H1 (cell line): Measurements from ENCODE around the gene SHISA9. TPM values are rescaled to one million over a fixed set of nuclear protein-coding genes. Genes with fewer than 3 reads are reported as not detected.

Source experiments
- CTCF ChIA-PET: fragments of 300-600 bp; sonication (Branson Sonifier 250); formaldehyde crosslinking; loops from one replicate; lab custom pipeline; 2021; ENCODE audit not compliant: partially characterized antibody; lab: Charles Lee
- POLR2A ChIA-PET: fragments of 300-600 bp; sonication (Branson Sonifier 250); formaldehyde crosslinking; loops from one replicate; lab custom pipeline; 2021; ENCODE audit warnings: inconsistent platforms; ENCODE audit not compliant: partially characterized antibody; lab: Charles Lee
- DNase-seq, 2 experiments: peaks; one replicate each; pipeline versions ENCODE4 v3.0.0 to v3.0.0-alpha.2; 2010 to 2022; ENCODE audit warnings: low spot score in 2 of 2, low read depth in 1 of 2, mixed read lengths in 1 of 2
- FAIRE-seq: peaks from 2 replicates; lab custom pipeline; 2011; peaks lifted over from hg19 to GRCh38; lab: Jason Lieb, UNC
- H2AFZ ChIP-seq: 2 replicates; pipeline ENCODE4 v1.8.1; 2012; ENCODE audit warnings: low read length, inconsistent platforms
- H2AK5ac ChIP-seq: 2 replicates; pipeline ENCODE4 v1.6.1; 2013; ENCODE audit warnings: low read depth, low read length
- H2BK120ac ChIP-seq: replicated peaks from 2 replicates; pipeline ENCODE3; 2013; ENCODE audit warnings: low read depth, low read length, inconsistent platforms
- H2BK12ac ChIP-seq: 2 replicates; pipeline ENCODE4 v1.6.1; 2013; ENCODE audit warnings: low read depth, low read length
- H2BK15ac ChIP-seq: 2 replicates; pipeline ENCODE4 v1.6.1; 2013; ENCODE audit warnings: low read length
- H2BK20ac ChIP-seq: 2 replicates; pipeline ENCODE4 v1.6.1; 2013; ENCODE audit warnings: low read length
- H2BK5ac ChIP-seq: 2 replicates; pipeline ENCODE4 v1.6.1; 2013; ENCODE audit warnings: low read depth, low read length
- H3K14ac ChIP-seq: 2 replicates; pipeline ENCODE4 v1.6.1; 2013; ENCODE audit warnings: inconsistent platforms; ENCODE audit not compliant: insufficient read length
- H3K18ac ChIP-seq: 2 replicates; pipeline ENCODE4 v1.6.1; 2013; ENCODE audit warnings: low read length; ENCODE audit errors: extremely low read depth
- H3K23ac ChIP-seq: 2 replicates; pipeline ENCODE4 v1.6.1; 2013; ENCODE audit warnings: inconsistent platforms; ENCODE audit not compliant: insufficient read length
- H3K23me2 ChIP-seq: 2 replicates; pipeline ENCODE4 v1.6.1; 2013; ENCODE audit warnings: low read depth, low read length
- H3K27ac ChIP-seq: 2 replicates; pipeline ENCODE4 v1.6.1; 2011; ENCODE audit warnings: low read depth, low read length, inconsistent platforms
- H3K27me3 ChIP-seq, 4 experiments: replicated peaks in 1 of 4; 1 replicate in 1 of 4; 2 replicates in 3 of 4; pipeline versions ENCODE4 v1.6.1 to v1.8.1; 2011 to 2013; ENCODE audit warnings: low read length in 3 of 4, mild to moderate bottlenecking in 3 of 4, inconsistent platforms in 2 of 4, mixed read lengths in 2 of 4, moderate library complexity in 1 of 4; ENCODE audit not compliant: control insufficient read depth in 3 of 4, insufficient read depth in 3 of 4; ENCODE audit errors: extremely low read depth in 1 of 4
- H3K36me3 ChIP-seq, 4 experiments: 2 replicates each; pipeline versions ENCODE4 v1.6.1 to v1.8.1; 2011 to 2013; ENCODE audit warnings: mild to moderate bottlenecking in 4 of 4, low read length in 3 of 4, moderate library complexity in 2 of 4, control low read depth in 1 of 4, inconsistent platforms in 1 of 4; ENCODE audit not compliant: insufficient read depth in 4 of 4, control insufficient read depth in 2 of 4
- H3K4ac ChIP-seq: replicated peaks from 2 replicates; pipeline ENCODE3; 2013; ENCODE audit warnings: low read length, low read depth, mixed read lengths, inconsistent platforms; ENCODE audit not compliant: insufficient read length
- H3K4me1 ChIP-seq, 4 experiments: replicated peaks in 1 of 4; 1 replicate in 1 of 4; 2 replicates in 3 of 4; pipeline versions ENCODE4 v1.6.1 to v1.8.1; 2011 to 2013; ENCODE audit warnings: low read length in 3 of 4, inconsistent platforms in 2 of 4, mixed read lengths in 1 of 4; ENCODE audit not compliant: insufficient read depth in 4 of 4, control insufficient read depth in 3 of 4
- H3K4me2 ChIP-seq, 2 experiments: 2 replicates each; pipeline versions ENCODE4 v1.6.1 to v1.8.1; 2011 to 2013; ENCODE audit warnings: low read depth in 2 of 2, low read length in 2 of 2, control low read depth in 1 of 2, inconsistent platforms in 1 of 2, mild to moderate bottlenecking in 1 of 2; ENCODE audit not compliant: insufficient read depth in 1 of 2
- H3K4me3 ChIP-seq, 4 experiments: fragments of 200-600, 300-600 bp in 1 of 4; sonication (generic), shearing (Covaris generic), sonication (Bioruptor Twin) in 1 of 4; 2 replicates each; pipeline versions ENCODE4 v1.5.1 to v1.8.1; 2011 to 2016; ENCODE audit warnings: low read length in 4 of 4, low read depth in 3 of 4, control low read depth in 2 of 4, inconsistent platforms in 2 of 4, mild to moderate bottlenecking in 2 of 4, mixed read lengths in 1 of 4, moderate library complexity in 1 of 4; ENCODE audit not compliant: insufficient read depth in 2 of 4; ENCODE audit errors: extremely low read depth in 1 of 4
- H3K56ac ChIP-seq: replicated peaks from 2 replicates; pipeline ENCODE3; 2013; ENCODE audit warnings: low read depth, mild to moderate bottlenecking, mixed read lengths, low read length, inconsistent platforms; ENCODE audit not compliant: insufficient read length
- H3K79me1 ChIP-seq: 2 replicates; pipeline ENCODE4 v1.6.1; 2013; ENCODE audit warnings: low read depth, low read length, control low read depth
- H3K79me2 ChIP-seq, 2 experiments: 2 replicates each; pipeline versions ENCODE4 v1.6.1 to v1.8.1; 2012 to 2013; ENCODE audit warnings: low read length in 2 of 2, mild to moderate bottlenecking in 2 of 2, inconsistent platforms in 1 of 2; ENCODE audit not compliant: insufficient read depth in 2 of 2, control insufficient read depth in 1 of 2
- H3K9ac ChIP-seq, 4 experiments: replicated peaks in 1 of 4; 1 replicate in 1 of 4; 2 replicates in 3 of 4; pipeline versions ENCODE4 v1.6.1 to v1.8.1; 2011 to 2013; ENCODE audit warnings: low read depth in 3 of 4, low read length in 3 of 4, control low read depth in 2 of 4, mild to moderate bottlenecking in 2 of 4, moderate library complexity in 2 of 4, inconsistent platforms in 1 of 4; ENCODE audit errors: extremely low read depth in 1 of 4
- H3K9me3 ChIP-seq, 2 experiments: 2 replicates each; pipeline versions ENCODE4 v1.6.1 to v1.8.1; 2012 to 2013; ENCODE audit warnings: mild to moderate bottlenecking in 2 of 2, moderate library complexity in 2 of 2, control low read depth in 1 of 2, inconsistent platforms in 1 of 2, low read depth in 1 of 2, low read length in 1 of 2, mixed read lengths in 1 of 2; ENCODE audit not compliant: insufficient read depth in 2 of 2
- H4K20me1 ChIP-seq, 2 experiments: replicated peaks in 1 of 2; 2 replicates each; pipeline versions ENCODE3 to v1.8.1; 2011 to 2013; ENCODE audit warnings: inconsistent platforms in 2 of 2, low read length in 2 of 2, mild to moderate bottlenecking in 1 of 2; ENCODE audit not compliant: insufficient read depth in 2 of 2, control insufficient read depth in 1 of 2
- H4K5ac ChIP-seq: 2 replicates; pipeline ENCODE4 v1.6.1; 2013; ENCODE audit warnings: low read length, low read depth, mixed read lengths, inconsistent platforms; ENCODE audit not compliant: insufficient read length
- H4K8ac ChIP-seq: 2 replicates; pipeline ENCODE4 v1.8.0; 2013; ENCODE audit warnings: mild to moderate bottlenecking, moderate library complexity, low read length, inconsistent platforms; ENCODE audit not compliant: insufficient read depth; ENCODE audit errors: extremely low read depth
- H4K91ac ChIP-seq: replicated peaks from 2 replicates; pipeline ENCODE3; 2013; ENCODE audit warnings: low read length, mixed read lengths, inconsistent platforms; ENCODE audit not compliant: insufficient read length
- RAD21 ChIP-seq, 2 experiments: IDR thresholded peaks in 1 of 2; conservative IDR thresholded peaks in 1 of 2; 2 replicates each; pipeline ENCODE4 v1.6.1; 2011; ENCODE audit warnings: low read depth in 2 of 2, low read length in 2 of 2, improper control_type of control experiment in 1 of 2, inconsistent platforms in 1 of 2, mild to moderate bottlenecking in 1 of 2, moderate library complexity in 1 of 2
- WGBS, 2 experiments: shearing (Covaris generic) in 1 of 2; methylation state at CpG; one replicate each; pipeline versions ENCODE4 v1.1.6 to v1.1.7; 2013 to 2015; ENCODE audit warnings: low lambda C conversion rate in 2 of 2, mixed read lengths in 2 of 2, inconsistent platforms in 1 of 2, low coverage in 1 of 2, missing lambda C conversion rate in 1 of 2; ENCODE audit not compliant: insufficient replicate concordance in 2 of 2, insufficient coverage in 1 of 2, insufficient read length in 1 of 2; ENCODE audit errors: extremely low coverage in 1 of 2, missing lambda C conversion rate in 1 of 2; 5-methylcytosine and 5-hydroxymethylcytosine counted together
- polyA plus RNA-seq, 7 experiments: library from polyadenylated mRNA; depleted of rRNA in 3 of 7; stranded (reverse) in 5 of 7; unstranded in 2 of 7; fragments of >200 nt in 5 of 7; fragments of 200-250 nt in 2 of 7; gene quantifications; 1 replicate in 5 of 7; 2 replicates in 1 of 7; 4 replicates in 1 of 7; pipeline versions ENCODE4 v1.2.1 to v1.2.3, GENCODE V29; 2011 to 2013; ENCODE audit warnings: missing spikeins in 2 of 7, mixed read lengths in 2 of 7
- total RNA-seq: library from RNA; stranded (reverse); fragmentation: NEBNext Ultra II Directional; extraction: Animal tissue kit (Norgen Biotek cat#: 25700); gene quantifications from 2 replicates; pipeline ENCODE4 v1.2.1, GENCODE V29; 2021

Gene SHISA9
- total and polyA plus RNA-seq, 2 of the 8 experiments (the other 6 are each of a cell fraction or from before 2014, with no cell fraction given) = 25.6 to 39.8 TPM

DNA sequence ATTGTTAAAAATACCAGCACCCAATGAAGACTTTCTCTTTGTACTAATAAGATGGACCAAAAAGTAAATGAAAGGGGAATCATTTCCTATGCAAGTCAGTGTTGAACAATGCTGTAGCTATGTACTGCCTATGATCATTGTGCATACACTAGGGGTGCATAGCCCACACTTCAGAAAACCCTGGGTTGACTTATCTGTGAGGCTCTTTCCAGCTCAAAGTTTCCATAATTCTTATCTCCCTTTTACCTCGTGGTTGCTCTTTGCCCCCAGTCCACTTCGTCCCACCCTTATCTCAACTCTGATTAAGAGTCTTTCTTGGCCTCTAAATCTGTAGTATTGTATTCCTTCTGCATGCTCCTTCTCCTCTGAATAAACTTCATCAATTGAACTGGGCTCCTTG is 336.8 kb downstream of the SHISA9 start:
- no peak for DNase-seq
- 93% methylated on average over 2 of the region's 2 CpGs; no CpG with 5 or more reads in 1 of the 2 experiments for WGBS, 2 experiments
- POLR2A ChIA-PET = no interaction called here

More for the DNA sequence above, 336.8 kb downstream of the SHISA9 start:
- no peak overlapping the region for H3K9ac ChIP-seq
- peaks cover 0 to 4% (median 1%) of the 10 kb centered on the region in 4 experiments; a peak in 4 of 7 replicates for H3K4me1 ChIP-seq
- H2BK5ac ChIP-seq = no peak overlapping the region
- H3K56ac ChIP-seq = no peak overlapping the region
- no peak overlapping the region for H3K4me2 ChIP-seq
- H3K79me2 ChIP-seq = no peaks in the 10 kb centered on the region
- no peak overlapping the region for H3K14ac ChIP-seq
- no peak overlapping the region for H2BK20ac ChIP-seq
- no peak for TF ChIP-seq RAD21 (IDR thresholded peaks at IDR 0.05 in 1 of 2, conservative IDR thresholded peaks at IDR 0.05 in 1 of 2; ENCODE audit: low read depth in 2 of 2, low read length in 2 of 2)
- TF ChIP-seq, all 59 proteins: peak for 0
- Histone ChIP-seq H4K91ac (no peak overlapping the region), H3K18ac (no peak overlapping the region), H3K36me3 (no peaks in the 10 kb centered on the region), H3K27ac (no peak overlapping the region), H4K8ac (no peak overlapping the region), H3K27me3 (no peaks in the 10 kb centered on the region), H3K23ac (no peak overlapping the region), H2BK12ac (no peak overlapping the region), H2AK5ac (no peak overlapping the region), H3K9me3 (no peaks in the 10 kb centered on the region), H2BK120ac (no peak overlapping the region), H3K23me2 (no peaks in the 10 kb centered on the region), H2BK15ac (no peak overlapping the region), H4K5ac (no peak overlapping the region), H3K4ac (no peak overlapping the region), H3K79me1 (no peaks in the 10 kb centered on the region), H2AFZ (no peak overlapping the region), H3K4me3 (no peak overlapping the region), H4K20me1 (no peaks in the 10 kb centered on the region)
- FAIRE-seq = no peak
- CTCF ChIA-PET = interaction anchor here (0.9 to 1.7 kb wide), 4 partner anchors 23 to 340 kb away, joined by 3 to 6 read pairs (median 5); no protein-coding TSS in a partner anchor
